Common myeloid progenitor, CD34-positive (primary cell): Measurements from ENCODE around the gene NFIB.

ENCODE experiments used
- CTCF ChIA-PET: fragments of 350-600 bp; sonication (Branson Sonifier 250); formaldehyde crosslinking; loops from one replicate; lab custom pipeline; 2021; ENCODE audit warnings: antibody characterized with exemption; lab: Charles Lee
- POLR2A ChIA-PET: fragments of 350-600 bp; sonication (Branson Sonifier 250); formaldehyde crosslinking; loops from one replicate; lab custom pipeline; 2021; ENCODE audit warnings: antibody characterized with exemption; lab: Charles Lee
- DNase-seq, 3 donors: peaks; one replicate each; pipeline versions ENCODE4 v3.0.0 to v3.0.0-alpha.2; 2013
- H3K27ac ChIP-seq, 2 experiments: 1 replicate in 1 of 2; 2 replicates in 1 of 2; pipeline ENCODE4 v1.7.0; 2013; ENCODE audit warnings: inconsistent platforms in 2 of 2, low read length in 2 of 2, mild to moderate bottlenecking in 2 of 2, low read depth in 1 of 2, moderate library complexity in 1 of 2; ENCODE audit not compliant: severe bottlenecking in 2 of 2, insufficient read depth in 1 of 2, poor library complexity in 1 of 2
- H3K27me3 ChIP-seq, 5 experiments: replicated peaks in 2 of 5; 1 replicate in 3 of 5; 2 replicates in 2 of 5; pipeline versions ENCODE4 v1.6.1 to v1.7.0; 2013; ENCODE audit warnings: low read length in 4 of 5, mild to moderate bottlenecking in 2 of 5, moderate library complexity in 2 of 5, inconsistent platforms in 1 of 5; ENCODE audit not compliant: insufficient read depth in 5 of 5, control insufficient read depth in 4 of 5
- H3K36me3 ChIP-seq, 4 experiments: 1 replicate in 2 of 4; 2 replicates in 2 of 4; pipeline versions ENCODE4 v1.6.1 to v1.7.0; 2013; ENCODE audit warnings: low read length in 3 of 4, control low read depth in 1 of 4, mild to moderate bottlenecking in 1 of 4; ENCODE audit not compliant: control insufficient read depth in 4 of 4, insufficient read depth in 4 of 4
- H3K4me1 ChIP-seq, 4 experiments: 1 replicate in 3 of 4; 2 replicates in 1 of 4; pipeline versions ENCODE4 v1.6.1 to v1.7.1; 2013; ENCODE audit warnings: low read length in 3 of 4, mild to moderate bottlenecking in 3 of 4, control low read depth in 1 of 4, inconsistent platforms in 1 of 4, moderate library complexity in 1 of 4; ENCODE audit not compliant: control insufficient read depth in 4 of 4, insufficient read depth in 4 of 4; ENCODE audit errors: control extremely low read depth in 1 of 4
- H3K4me3 ChIP-seq, 7 experiments: 1 replicate in 4 of 7; 2 replicates in 3 of 7; pipeline versions ENCODE4 v1.5.1 to v1.7.0; 2013; ENCODE audit warnings: mild to moderate bottlenecking in 7 of 7, low read length in 6 of 7, moderate library complexity in 6 of 7, inconsistent platforms in 2 of 7, low read depth in 2 of 7, control low read depth in 1 of 7; ENCODE audit not compliant: insufficient read depth in 4 of 7, control insufficient read depth in 1 of 7; ENCODE audit errors: extremely low read depth in 1 of 7
- H3K9me3 ChIP-seq, 5 experiments: 1 replicate in 4 of 5; 2 replicates in 1 of 5; pipeline versions ENCODE4 v1.6.1 to v1.7.1; 2013; ENCODE audit warnings: low read length in 4 of 5, mild to moderate bottlenecking in 2 of 5, inconsistent platforms in 1 of 5, low read depth in 1 of 5, moderate library complexity in 1 of 5; ENCODE audit not compliant: control insufficient read depth in 4 of 5, insufficient read depth in 2 of 5; ENCODE audit errors: control extremely low read depth in 1 of 5
- WGBS: methylation state at CpG from one replicate; pipeline ENCODE4 v1.1.5; 2013; ENCODE audit not compliant: insufficient coverage; 5-methylcytosine and 5-hydroxymethylcytosine counted together

Gene NFIB

GRCh38 chr9:14033067-14033466, 280.9 kb downstream of the NFIB start:
- Histone ChIP-seq H3K4me1 (no peaks in the 10 kb centered on the region), H3K9me3 (no peaks in the 10 kb centered on the region), H3K4me3 (no peak overlapping the region), H3K36me3 (no peaks in the 10 kb centered on the region), H3K27ac (no peak overlapping the region), H3K27me3 (peaks cover 0 to 4% (median 0%) of the 10 kb centered on the region in 5 experiments)
- ChIA-PET POLR2A (no interaction called here), CTCF (no interaction called here)
- no peak for DNase-seq
- no CpG with 5 or more reads among the region's 3 CpGs for WGBS
